Endothelial cell of umbilical vein (primary cell): Measurements from ENCODE around the gene APOBEC3G. TPM values are rescaled to one million over a fixed set of nuclear protein-coding genes. Genes with fewer than 3 reads are reported as not detected.

Experiments
- BruUV-seq: library from RNA; stranded (reverse); fragments of 400-500 nt; replicated peaks from 2 replicates; lab custom pipeline; 2021; lab: Mats Ljungman, UMichigan
- CTCF ChIA-PET: fragments of 300-600, 350-600 bp; sonication (Branson Sonifier 250); formaldehyde crosslinking; loops from one replicate; lab custom pipeline; 2021; ENCODE audit warnings: antibody characterized with exemption, inconsistent platforms; lab: Charles Lee
- POLR2A ChIA-PET: fragments of 300-600, 350-600 bp; sonication (Branson Sonifier 250); formaldehyde crosslinking; loops from one replicate; lab custom pipeline; 2021; ENCODE audit warnings: antibody characterized with exemption, inconsistent platforms; lab: Charles Lee
- DNase-seq: peaks from one replicate; pipeline ENCODE4 v3.0.0-alpha.2; 2011; ENCODE audit warnings: low read depth, low spot score
- FAIRE-seq: peaks from 2 replicates; lab custom pipeline; 2011; peaks lifted over from hg19 to GRCh38; lab: Jason Lieb, UNC
- H2AFZ ChIP-seq: 2 replicates; pipeline ENCODE4 v1.6.0; 2012; ENCODE audit warnings: low read depth, low read length, control low read depth, inconsistent platforms
- H3K27ac ChIP-seq: 2 replicates; pipeline ENCODE4 v1.5.1; 2011; ENCODE audit warnings: low read depth, mild to moderate bottlenecking, control low read depth, low read length, moderate library complexity; ENCODE audit not compliant: insufficient read depth
- H3K27me3 ChIP-seq, 2 experiments: 2 replicates each; pipeline versions ENCODE4 v1.6.0 to v1.6.1; 2011; ENCODE audit warnings: low read length in 2 of 2, mixed read lengths in 1 of 2; ENCODE audit not compliant: control insufficient read depth in 2 of 2, insufficient read depth in 2 of 2
- H3K36me3 ChIP-seq, 2 experiments: 2 replicates in 1 of 2; 3 replicates in 1 of 2; pipeline ENCODE4 v1.5.1; 2011; ENCODE audit warnings: low read length in 2 of 2, mild to moderate bottlenecking in 1 of 2, moderate library complexity in 1 of 2; ENCODE audit not compliant: control insufficient read depth in 2 of 2, insufficient read depth in 2 of 2; ENCODE audit errors: extremely low read depth in 1 of 2
- H3K4me1 ChIP-seq: 3 replicates; pipeline ENCODE4 v1.5.1; 2011; ENCODE audit warnings: mild to moderate bottlenecking, low read length; ENCODE audit not compliant: control insufficient read depth, insufficient read depth; ENCODE audit errors: extremely low read depth
- H3K4me2 ChIP-seq: 2 replicates; pipeline ENCODE4 v1.6.1; 2011; ENCODE audit warnings: low read length, control low read depth, mixed read lengths; ENCODE audit not compliant: insufficient read depth
- H3K4me3 ChIP-seq, 3 experiments: fragments of 200-600 bp in 1 of 3; sonication (generic), shearing (Covaris generic) in 1 of 3; replicated peaks in 1 of 3; 2 replicates each; pipeline ENCODE4 v1.5.1; 2011 to 2016; ENCODE audit warnings: control low read depth in 3 of 3, low read length in 3 of 3, mild to moderate bottlenecking in 2 of 3, inconsistent platforms in 1 of 3, low read depth in 1 of 3, moderate library complexity in 1 of 3; ENCODE audit not compliant: insufficient read depth in 1 of 3
- H3K79me2 ChIP-seq: 2 replicates; pipeline ENCODE4 v1.6.0; 2012; ENCODE audit warnings: low read length, inconsistent platforms; ENCODE audit not compliant: control insufficient read depth, insufficient read depth
- H3K9ac ChIP-seq: replicated peaks from 2 replicates; pipeline ENCODE3; 2011; ENCODE audit warnings: low read length, control low read depth; ENCODE audit not compliant: insufficient read depth; ENCODE audit errors: extremely low read depth
- H3K9me1 ChIP-seq: replicated peaks from 3 replicates; pipeline ENCODE4 v1.6.0; 2011; ENCODE audit warnings: mild to moderate bottlenecking, low read length; ENCODE audit not compliant: control insufficient read depth, insufficient read depth; ENCODE audit errors: extremely low read depth
- H3K9me3 ChIP-seq: replicated peaks from 2 replicates; pipeline ENCODE4 v1.5.1; 2012; ENCODE audit warnings: low read length, inconsistent platforms; ENCODE audit not compliant: control insufficient read depth, insufficient read depth
- H4K20me1 ChIP-seq: replicated peaks from 2 replicates; pipeline ENCODE3; 2011; ENCODE audit warnings: mild to moderate bottlenecking, low read length; ENCODE audit not compliant: control insufficient read depth, insufficient read depth; ENCODE audit errors: extremely low read depth
- EZH2 ChIP-seq: IDR thresholded peaks from 2 replicates; pipeline ENCODE4 v1.6.1; 2012; ENCODE audit warnings: borderline replicate concordance, low read depth, mild to moderate bottlenecking, moderate library complexity, low read length, inconsistent platforms; ENCODE audit not compliant: severe bottlenecking
- POLR2A ChIP-seq: IDR thresholded peaks from 2 replicates; pipeline ENCODE4 v1.6.1; 2012; ENCODE audit warnings: low read depth, mild to moderate bottlenecking, control low read depth, low read length
- dilution Hi-C: fragments of 300-500 bp; cut with MboI; formaldehyde crosslinking; loops from one replicate; pipeline ENCODE4 v1.15.0; 2019; ENCODE audit warnings: low sequenced_read_pairs; ENCODE audit not compliant: extremely low pct_ligation_motif_present
- intact Hi-C: fragments of 100-400 bp; cut with micrococcal nuclease; formaldehyde crosslinking; loops from one replicate; pipeline ENCODE4 v1.10.0; 2022
- polyA plus RNA-seq, 4 experiments: library from polyadenylated mRNA; depleted of rRNA in 3 of 4; stranded (reverse) in 3 of 4; unstranded in 1 of 4; fragments of >200 nt; gene quantifications; 2 replicates each; pipeline versions ENCODE4 v1.2.1 to v1.2.3, GENCODE V29; 2011 to 2012; ENCODE audit warnings: missing spikeins in 1 of 4
- total RNA-seq: library from RNA; stranded (reverse); gene quantifications from 2 replicates; pipeline ENCODE4 v1.2.3, GENCODE V29; 2021
- TF ChIP-seq, protein P1 (sequence below), 2 donors: IDR thresholded peaks; 1 replicate in 1 of 2; 2 replicates in 1 of 2; pipeline ENCODE4 v1.5.1; 2011; ENCODE audit warnings: low read length in 2 of 2, mild to moderate bottlenecking in 2 of 2, moderate library complexity in 2 of 2, control low read depth in 1 of 2, inconsistent platforms in 1 of 2, low read depth in 1 of 2; ENCODE audit not compliant: insufficient read depth in 1 of 2; ENCODE audit errors: extremely low read depth in 1 of 2
- TF ChIP-seq, protein P2 (sequence below): IDR thresholded peaks from 2 replicates; pipeline ENCODE4 v1.6.1; 2011; ENCODE audit not compliant: insufficient read depth, insufficient read length

The APOBEC3G gene
- total and polyA plus RNA-seq, 2 donors (not counting 3 experiments of a cell fraction or from before 2014, with no cell fraction given) = 3.6 to 5.1 TPM

DNA sequence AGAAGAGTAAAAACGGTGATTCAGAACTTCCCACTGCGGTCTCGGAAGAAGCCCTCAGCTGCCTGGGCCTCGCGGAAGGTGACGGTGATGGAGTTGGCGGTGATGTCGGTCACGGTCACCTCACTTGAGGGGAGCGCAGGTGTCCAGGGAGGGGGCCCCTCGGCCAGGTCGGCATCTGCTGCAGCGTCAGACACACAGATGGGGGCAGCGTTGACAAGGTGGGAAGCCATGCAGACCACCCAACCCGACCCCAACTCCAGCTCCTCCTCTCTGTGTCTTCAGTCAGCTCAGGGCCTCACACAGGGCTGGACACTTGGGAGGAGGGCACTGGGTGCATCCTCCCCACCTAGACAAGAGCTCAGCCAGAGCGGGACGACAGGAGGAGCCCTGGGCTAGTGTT lies 56.8 kb downstream of the APOBEC3G start:
- Histone ChIP-seq H3K27ac (no peak overlapping the region), H3K4me2 (no peak overlapping the region), H3K27me3 (no peaks in the 10 kb centered on the region), H3K36me3 (no peaks in the 10 kb centered on the region), H3K4me3 (no peak overlapping the region), H3K4me1 (no peaks in the 10 kb centered on the region), H3K9me3 (no peaks in the 10 kb centered on the region), H3K79me2 (no peaks in the 10 kb centered on the region), H2AFZ (no peak overlapping the region), H3K9ac (no peak overlapping the region), H3K9me1 (no peaks in the 10 kb centered on the region), H4K20me1 (no peaks in the 10 kb centered on the region)
- FAIRE-seq (no peak), DNase-seq (no peak)
- CTCF ChIA-PET = interaction anchor here (1.4 to 3.9 kb wide), 3 partner anchors 178 to 365 kb away, joined by 3 to 46 read pairs (median 24); no protein-coding TSS in a partner anchor
- TF ChIP-seq EZH2 = no peak
- TF ChIP-seq, protein P1, sequence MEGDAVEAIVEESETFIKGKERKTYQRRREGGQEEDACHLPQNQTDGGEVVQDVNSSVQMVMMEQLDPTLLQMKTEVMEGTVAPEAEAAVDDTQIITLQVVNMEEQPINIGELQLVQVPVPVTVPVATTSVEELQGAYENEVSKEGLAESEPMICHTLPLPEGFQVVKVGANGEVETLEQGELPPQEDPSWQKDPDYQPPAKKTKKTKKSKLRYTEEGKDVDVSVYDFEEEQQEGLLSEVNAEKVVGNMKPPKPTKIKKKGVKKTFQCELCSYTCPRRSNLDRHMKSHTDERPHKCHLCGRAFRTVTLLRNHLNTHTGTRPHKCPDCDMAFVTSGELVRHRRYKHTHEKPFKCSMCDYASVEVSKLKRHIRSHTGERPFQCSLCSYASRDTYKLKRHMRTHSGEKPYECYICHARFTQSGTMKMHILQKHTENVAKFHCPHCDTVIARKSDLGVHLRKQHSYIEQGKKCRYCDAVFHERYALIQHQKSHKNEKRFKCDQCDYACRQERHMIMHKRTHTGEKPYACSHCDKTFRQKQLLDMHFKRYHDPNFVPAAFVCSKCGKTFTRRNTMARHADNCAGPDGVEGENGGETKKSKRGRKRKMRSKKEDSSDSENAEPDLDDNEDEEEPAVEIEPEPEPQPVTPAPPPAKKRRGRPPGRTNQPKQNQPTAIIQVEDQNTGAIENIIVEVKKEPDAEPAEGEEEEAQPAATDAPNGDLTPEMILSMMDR (IDR thresholded peaks at IDR 0.05; ENCODE audit: extremely low read depth in 1 of 2, insufficient read depth in 1 of 2, low read depth in 1 of 2, low read length in 2 of 2) = no peak
- TF ChIP-seq, protein P2, sequence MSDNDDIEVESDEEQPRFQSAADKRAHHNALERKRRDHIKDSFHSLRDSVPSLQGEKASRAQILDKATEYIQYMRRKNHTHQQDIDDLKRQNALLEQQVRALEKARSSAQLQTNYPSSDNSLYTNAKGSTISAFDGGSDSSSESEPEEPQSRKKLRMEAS = no peak
- TF ChIP-seq POLR2A = no peak
- POLR2A ChIA-PET = no interaction called here
- intact Hi-C loops (no loop called here), dilution Hi-C loops (no loop called here)
- no TSS peak for BruUV-seq
